Activated CD4-positive, CD25-positive, alpha-beta regulatory T cell (primary cell): Measurements from ENCODE around the gene STX8.
"Not testable (repeated sequence)": the region's sequence is repeated elsewhere in the genome, so short reads cannot be mapped to it uniquely, and the experiment has no call there.

ENCODE experiments used
- DNase-seq, 4 experiments: peaks; one replicate each; lab custom pipeline; 2025; lab: John Stamatoyannopoulos, UW

STX8 gene

DNA sequence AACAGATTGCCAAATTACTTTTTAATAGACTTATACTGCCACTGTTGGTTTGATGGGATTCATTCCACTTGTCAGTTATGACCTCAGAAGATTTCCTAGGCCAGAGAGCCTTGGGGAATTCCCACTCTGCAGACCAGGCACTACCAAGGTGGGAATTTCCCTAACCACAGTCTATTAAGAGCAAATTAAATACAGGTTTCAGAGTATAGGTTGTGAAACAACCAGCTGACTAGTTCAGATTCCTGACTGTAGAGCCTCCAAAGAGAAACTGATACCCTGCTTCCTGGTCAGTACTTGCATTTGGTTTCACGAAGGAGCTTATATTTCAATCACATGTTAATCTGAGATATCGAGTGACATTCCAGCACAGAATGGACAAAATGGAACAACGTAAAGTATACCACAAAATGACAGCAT is 186.5 kb downstream of the STX8 start:
- DNase-seq: no peak

DNA sequence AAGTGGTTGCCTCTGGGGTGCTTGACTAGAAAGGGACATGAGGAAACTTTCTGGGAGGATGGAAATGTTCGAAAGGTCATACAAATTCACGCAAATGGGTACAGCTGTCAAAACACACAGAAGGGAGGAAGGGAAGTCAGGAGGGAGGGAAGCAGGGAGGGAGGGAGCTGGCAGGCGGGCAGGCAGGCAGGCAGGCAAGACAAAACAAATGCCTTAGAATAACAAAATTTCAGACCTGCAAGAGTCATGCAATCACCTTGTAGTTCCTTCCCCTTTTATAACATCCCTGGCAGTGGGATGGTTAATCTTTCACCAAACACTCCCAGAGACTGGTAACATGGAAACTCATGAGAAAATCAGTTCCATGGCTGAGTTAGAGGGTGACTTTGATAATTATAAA is 189.2 kb downstream of the STX8 start:
- DNase-seq: no peak

DNA sequence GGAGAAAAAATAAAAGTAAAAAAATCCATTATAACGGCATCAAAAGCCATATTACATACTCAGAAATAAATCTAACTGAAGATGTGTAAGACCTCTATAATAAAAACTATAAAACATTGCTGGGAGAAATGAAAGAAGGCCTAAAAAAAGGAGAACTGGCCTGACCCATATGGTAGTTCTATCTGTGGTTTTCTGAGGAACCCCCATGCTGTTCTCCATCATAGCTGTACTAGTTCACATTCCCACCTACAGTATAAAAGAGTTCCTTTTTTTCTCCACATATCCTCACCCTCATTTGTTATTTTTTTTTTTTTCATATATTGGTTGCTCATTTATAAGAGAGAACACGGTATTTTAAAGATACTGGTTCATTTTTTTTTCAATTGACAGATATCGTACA is 191.8 kb downstream of the STX8 start:
- no peak for DNase-seq

DNA sequence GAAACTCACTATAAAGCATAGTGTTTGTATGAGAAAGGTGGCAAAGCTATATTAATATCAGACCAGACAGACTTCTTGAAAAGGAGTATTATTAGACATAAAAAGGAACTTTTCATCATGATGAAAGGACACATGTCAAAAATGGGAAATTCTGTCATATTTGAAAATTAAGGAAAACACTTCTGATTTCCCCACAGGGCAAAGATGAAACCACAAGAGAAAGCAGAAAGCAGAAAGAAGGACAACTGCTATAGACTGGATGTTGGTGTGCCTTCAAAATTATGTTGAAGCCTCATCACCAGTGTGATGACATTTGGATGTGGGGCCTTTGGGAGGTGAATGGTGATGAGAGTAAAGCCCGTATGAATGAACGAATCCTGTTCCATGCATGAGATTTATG is 193.0 kb downstream of the STX8 start:
- DNase-seq: no peak

DNA sequence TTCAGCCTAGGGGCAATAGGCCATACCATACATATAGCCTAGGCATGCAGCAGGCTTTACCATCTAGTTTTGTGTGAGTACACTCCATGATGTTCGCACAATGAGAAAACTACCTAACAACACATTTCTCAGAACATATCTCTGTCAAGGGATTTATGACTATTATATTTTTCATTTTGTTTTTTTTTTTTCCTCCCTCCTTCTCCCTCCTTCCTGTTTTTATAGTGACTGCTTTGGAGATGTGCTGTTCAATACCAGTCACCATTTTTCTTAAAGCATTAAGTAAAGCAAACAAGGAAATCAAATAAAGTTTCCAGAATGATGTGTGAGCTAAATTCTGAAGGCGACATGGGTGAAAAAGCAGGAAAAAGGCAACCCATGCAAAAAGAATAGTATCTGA is 194.6 kb downstream of the STX8 start:
- no peak for DNase-seq

DNA sequence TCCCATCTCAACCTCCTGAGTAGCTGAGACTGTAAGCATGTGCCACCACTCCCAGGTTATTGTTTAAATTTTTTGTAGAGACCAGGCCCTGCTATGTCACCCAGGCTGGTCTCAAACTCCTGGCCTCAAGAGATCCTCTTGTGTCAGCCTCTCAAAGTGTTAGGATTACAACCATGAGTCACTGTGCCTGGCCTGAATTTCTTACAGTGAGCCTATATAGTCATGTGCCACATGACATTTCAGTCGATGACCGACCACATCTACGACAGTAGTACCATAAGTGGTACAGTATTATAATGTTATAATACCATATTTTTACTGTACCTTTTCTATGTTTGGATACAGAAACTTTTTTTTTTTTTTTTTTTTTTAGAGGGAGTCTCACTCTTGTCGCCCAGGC is 195.3 kb downstream of the STX8 start:
- DNase-seq: no peak

DNA sequence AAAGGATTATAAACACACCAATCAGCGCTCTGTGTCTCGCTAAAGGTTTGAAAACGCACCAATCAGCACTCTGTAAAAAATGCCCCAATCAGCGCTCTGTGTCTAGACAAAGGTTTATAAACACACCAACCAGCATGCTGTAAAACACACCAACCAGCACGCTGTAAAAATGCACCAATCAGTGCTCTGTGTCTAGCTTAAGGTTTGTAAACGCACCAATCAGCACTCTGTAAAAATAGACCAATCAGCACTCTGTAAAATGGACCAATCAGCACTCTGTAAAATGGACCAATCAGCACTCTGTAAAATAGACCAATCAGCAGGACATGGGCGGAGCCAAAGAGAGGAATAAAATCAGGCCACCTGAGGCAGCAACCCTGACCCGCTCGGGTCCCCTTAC is 199.4 kb downstream of the STX8 start:
- not testable (repeated sequence) for DNase-seq

DNA sequence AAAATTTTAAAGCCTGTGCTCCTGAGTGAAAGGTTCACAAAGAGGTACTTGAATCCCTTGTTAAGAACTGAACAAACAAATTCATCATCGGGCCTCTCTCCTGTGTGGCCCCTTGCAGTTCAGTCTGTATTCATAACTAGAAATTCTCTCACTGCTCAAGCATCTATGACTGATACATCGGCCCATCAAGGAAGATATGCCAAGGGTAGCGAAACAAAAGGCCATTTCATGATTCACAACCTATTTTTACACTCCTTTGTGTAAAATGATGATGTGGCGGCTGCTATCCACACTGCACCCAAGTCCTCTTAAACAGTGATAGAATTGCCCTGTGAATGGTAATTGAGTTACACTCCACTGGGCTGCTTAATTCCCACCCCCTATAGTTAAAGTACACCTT is 204.6 kb downstream of the STX8 start:
- no peak for DNase-seq

DNA sequence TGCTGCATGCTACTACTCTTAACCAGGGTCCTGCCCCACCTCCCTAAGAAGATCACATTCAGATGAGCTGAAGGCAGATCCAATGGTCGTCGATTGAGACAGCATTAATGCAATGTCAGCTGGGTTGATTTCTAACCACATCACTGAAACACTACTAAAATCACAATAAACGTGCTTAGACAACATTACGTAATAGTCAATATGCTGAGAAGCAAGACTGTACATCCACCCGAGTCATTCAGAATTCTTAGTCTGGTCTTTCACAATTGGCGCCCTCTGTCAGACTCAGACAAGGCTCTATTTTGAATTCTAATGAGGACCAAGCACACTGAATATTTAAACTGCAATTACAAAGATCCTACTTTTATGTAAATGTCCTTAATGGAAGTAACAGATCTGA is 205.2 kb downstream of the STX8 start:
- no peak for DNase-seq

DNA sequence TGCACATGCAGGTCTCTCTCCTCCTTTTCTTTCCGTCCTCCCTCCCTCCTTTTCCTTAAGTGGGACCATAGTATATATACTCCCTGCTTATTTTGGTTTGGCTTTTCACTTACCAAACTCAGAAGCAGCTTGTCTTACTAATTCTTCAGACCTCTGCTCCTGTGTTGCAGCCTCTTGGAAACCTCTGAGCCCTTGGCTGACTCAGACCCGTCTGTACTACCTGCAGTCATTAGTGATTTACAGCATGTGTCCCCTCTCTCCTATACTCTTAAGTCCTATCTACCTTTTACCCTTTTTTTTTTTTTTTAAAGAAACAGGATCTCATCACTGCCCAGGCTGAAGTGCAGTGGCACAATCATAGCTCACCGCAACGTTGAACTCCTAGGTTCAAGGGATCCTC is 207.0 kb downstream of the STX8 start:
- DNase-seq: no peak

DNA sequence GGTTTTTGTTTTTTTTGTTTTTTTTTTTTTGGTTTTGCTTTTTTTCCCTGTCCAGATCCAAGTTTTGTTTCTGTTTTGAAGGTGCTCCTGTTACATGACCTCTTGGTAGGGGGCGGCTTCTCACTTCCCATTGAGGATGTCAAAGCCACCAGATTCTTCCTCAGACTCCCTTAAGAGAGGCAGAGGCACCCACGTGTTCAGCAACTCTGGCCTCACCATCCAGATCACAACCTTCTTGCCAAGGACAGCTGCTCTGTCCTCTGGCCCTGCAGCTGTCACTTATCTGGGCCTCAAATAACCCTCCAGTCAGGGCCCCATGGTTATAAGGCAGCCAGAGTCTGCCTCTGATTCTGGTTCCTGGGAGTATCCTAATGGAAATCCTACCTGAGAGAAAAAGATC is 208.5 kb downstream of the STX8 start:
- DNase-seq: no peak

DNA sequence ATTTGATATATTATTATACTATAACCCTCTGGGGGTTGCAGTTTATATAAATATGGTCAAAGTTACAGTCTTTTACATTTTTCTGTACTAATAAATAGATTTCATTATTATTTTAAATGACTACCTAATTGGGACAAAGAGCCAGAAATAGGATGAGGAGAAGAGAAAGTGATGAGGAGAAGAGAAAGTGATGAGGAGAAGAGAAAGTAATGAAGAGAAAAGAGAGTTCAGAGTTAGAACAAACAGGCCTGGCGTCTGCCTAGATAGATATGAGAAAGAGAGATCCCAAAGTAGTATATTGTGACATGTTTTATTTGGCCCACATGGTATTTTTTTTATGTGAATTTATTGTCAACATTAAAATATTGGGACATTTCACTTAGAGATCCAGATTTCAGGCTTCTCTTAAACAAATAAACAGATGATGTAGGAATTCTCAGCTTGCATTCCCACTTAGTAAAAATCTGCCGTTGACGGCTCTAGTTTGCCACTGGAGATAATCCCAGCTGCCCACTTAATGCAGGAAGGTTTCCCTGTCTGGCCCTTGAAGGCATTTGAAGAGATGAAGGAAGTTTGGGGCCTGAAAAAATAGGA is 210.7 kb downstream of the STX8 start:
- DNase-seq: no peak

DNA sequence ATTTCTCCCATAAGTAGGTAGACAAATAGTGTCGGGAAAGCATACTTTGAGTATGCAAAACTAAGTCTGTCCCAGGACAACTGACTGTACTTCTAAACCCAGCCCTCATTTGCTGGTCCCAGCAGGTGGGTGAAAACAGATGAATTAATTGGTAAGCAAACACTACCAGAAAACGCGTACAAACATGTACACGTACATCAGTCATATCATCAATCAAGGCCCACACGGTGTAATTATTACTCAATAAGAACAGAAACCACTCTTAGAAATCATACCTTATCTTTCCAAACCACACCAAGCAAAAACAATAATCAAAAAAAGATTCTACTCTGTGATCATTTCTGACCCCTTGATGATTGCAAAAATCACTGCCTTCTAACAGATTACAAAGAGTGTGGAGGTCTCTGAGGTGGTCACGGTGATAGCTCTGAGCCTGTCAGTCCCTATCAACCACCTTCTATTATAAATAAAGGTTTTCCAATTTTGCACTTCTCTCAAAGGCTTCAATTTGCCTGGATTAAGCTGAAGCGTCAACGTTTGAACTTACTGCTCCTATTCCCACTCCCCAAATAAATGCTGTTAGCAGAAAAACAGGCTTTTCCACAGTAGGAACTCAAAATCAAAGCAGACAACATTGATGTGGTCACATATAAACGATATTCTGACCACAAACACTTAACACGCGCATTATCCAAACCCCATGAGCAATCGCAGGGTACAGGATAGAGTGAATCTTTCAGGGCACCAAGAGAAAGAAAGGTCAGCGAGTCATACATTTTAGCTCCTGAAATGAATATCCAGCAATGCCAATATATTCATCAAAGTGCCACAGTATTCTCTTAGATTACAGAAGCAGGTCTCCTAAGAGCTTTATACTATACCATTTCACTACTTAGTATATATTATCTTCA is 211.9 kb downstream of the STX8 start:
- DNase-seq: no peak

DNA sequence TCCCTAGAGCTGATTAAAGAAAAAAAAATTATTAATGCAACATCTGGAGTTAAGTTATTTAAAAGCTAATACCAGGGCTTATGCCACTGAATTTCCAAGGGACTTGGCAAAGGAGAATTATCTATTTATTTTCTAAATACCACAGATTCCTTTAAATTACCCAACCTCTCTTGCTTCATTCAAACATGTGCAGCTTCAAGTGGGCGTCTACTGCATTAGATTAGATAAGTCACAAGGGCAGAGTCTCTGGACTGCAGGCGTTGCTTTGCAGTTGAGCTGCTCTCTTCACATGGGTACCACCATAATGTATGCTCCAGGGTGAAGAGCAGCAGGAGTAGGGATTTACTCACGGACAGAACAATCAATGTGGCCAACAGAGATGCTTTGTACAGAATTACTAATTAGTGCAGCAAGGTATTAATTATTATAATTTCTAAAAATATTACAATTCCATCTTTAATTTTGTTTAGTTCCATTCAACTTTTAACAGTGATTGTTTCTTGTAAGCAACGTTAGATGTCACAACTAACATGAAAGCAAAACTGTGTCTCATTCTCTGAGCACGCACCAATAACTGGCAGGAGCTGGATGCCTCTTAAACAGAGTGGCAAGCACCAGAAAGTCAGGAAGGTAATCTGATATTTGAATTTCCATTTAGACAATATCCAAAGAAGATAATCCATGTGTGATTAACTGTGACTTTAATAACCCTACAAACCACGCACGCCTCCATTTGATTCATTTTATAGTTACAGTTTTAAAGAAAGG is 214.2 kb downstream of the STX8 start:
- DNase-seq: no peak

DNA sequence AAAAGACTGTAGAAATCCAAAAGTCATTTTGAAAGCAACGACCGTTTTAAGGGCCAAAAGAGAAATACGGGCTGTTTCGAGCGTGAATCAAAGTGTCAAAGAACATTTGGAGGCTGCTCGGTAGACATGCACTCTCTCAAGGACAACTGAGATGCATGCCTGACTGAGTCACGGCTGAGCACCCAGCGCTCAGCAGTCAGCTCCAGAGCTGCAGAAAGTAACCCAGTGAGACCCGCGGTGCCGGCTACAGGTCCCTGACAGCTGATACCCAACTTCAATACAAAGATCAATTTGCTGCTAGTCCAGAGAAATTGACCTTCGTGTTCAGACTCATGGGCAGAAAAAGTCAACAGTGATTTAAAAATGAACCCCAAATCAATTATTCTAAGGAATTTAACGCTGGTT is 214.9 kb downstream of the STX8 start:
- no peak for DNase-seq

DNA sequence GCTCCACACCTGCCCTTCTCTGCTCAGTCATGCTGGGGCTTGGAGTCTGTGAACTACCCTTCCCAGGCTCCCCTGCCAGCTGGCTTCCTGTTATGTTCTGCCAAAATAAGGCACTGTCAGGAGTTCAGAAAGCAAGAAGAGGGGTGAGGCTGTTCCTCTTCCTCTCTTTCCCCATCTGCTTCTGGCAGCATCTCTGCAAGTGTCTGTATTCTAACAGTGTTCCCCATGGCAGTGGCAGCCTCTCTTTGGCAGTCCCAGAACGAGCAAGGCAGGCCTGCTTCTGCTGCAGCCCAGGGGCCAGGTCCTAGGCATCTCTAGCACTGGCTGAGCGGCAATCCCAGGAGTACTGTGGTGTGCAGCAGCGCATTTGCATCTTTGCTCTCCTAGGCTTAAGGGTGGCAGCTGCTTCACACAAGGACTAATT is 219.1 kb downstream of the STX8 start:
- DNase-seq: no peak

DNA sequence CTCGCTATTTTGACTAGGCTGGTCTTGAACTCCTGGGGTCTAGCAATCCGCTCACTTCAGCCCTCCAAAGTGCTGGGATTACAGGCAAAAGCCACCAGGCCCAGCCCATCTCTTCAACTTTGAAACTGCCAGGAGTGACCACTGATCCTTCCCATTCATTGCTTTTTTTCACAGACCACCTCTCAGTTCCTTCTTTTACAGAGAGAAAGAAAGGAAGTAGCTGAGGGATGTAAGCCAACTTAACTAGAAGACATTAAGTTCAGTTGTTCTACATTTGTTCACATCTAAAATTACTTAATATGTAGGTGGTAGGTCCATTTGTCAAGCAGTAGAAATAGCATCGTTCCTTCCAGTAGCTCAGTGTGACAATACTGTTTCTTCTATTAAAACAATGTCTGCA is 219.8 kb downstream of the STX8 start:
- no peak for DNase-seq

DNA sequence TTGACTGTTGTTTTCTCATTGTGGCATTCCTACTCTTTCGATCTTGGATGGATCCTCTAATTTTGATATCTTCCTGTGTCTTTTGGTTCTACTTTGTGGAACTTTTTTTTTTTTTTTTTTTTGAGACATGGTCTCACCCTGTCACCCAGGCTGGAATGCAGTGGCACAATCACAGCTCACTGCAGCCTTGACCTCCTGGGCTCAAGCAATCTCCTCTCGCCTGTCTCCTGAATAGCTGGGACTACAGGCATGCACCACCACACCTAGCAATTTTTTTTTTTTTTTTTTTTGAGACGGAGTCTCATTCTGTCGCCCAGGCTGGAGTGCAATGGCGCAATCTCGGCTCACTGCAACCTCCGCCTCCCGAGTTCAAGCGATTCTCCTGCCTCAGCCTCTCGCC is 220.4 kb downstream of the STX8 start:
- DNase-seq: not testable (repeated sequence)

DNA sequence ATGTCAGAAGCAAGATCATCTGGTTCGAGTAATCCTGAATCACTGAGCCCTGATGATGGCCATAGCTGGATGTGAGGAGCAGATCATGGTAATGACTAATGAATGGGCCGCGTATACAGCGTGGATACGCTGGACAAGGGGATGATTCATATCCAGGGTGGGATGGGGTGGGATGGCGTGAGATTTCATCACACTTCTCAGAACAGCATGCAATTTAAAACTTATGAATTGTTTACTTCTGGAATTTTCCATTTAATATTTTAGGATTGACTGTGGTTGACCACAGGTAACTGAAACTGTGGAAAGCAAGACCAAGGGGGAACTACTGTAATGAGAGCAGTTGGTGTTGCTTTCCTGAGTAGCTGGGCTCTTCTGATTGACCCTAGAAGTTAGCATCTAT is 225.5 kb downstream of the STX8 start:
- DNase-seq: no peak

DNA sequence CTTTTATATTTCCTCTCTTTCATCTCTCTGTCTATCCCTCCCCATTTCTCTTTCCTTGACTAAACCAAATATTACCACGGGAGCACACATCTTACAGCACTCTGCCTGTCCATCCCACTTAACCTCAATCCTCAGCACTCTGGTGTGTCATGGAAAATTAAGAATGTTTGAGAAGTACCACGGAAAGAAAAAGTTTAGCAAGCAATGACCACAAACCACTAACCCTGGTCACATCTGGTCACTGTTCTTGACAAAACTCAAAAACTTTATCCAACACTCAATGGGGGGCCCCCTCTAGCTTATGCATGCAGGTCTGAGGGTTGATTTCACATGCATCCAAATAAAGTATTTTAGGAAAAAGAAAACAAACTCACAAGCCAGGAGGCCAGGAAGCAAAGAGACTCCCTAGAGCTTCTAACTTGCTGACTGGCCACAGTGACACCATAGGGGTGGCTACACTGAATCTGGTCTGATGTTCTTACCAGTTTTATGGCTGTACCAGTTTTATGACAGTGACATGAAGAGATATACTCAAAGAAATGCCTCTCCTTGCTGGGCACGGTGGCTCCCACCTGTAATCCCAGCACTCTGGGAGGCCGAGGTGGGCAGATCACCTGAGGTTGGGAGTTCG is 229.2 kb downstream of the STX8 start:
- no peak for DNase-seq

DNA sequence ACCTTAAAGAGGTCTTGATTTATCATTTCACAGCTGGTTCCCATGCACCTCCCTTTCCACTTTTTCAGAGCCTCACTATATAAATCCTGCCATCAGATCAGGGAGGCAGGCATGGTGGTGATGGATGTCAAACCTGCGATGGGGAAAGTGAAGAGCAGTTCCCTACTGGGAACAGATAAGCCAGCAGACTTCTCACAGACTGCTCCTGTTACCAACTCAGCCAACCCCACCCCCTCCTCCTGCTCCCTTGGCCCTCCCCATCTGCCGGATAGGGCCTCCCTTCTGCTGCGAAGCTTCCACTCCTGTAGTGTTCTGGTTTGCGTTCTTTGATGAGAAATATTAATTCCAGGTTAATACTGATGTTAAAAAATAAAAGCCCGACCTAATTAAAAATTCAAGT is 232.1 kb downstream of the STX8 start:
- no peak for DNase-seq

DNA sequence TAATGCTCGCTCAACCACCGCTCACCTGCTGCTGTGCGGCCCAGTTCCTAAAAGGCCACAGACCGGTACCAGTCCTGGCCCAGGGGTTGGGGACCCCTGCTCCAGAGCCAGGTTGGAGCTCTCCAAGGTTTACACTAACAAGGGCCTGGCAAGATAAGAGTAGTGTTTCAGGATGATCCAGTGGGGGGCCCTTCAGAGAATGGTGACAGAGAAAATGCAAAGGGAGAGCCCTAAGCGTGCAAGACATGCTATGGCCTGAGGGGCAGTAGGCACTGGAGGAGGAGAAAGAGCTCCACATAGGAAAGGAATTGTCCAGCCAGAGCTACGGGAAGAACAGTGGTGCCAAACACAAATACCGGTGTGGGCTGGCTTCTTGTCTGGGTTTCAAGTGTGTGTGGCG is 233.4 kb downstream of the STX8 start:
- DNase-seq: no peak

DNA sequence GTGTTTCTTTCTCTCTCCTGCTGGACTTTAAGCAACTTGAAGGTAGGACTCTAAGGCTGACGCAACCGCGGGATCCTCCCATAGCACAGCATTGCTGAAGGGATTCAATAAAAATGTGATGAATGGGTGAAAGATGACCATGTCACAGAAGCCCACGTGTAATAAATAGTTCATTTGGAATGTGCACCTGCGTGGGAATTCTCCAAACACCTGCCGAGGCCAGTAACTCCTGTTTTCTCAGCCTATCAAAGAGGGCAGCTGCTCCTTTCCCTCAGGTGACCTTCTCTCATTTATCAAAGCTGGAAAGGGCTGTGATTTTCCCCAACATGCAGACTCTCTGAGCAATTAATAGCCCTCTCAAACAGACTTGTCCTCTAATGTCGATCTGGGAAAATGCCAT is 235.7 kb downstream of the STX8 start:
- DNase-seq: no peak
